H1 (cell line): ENCODE data around the gene ITPR1. TPM values are rescaled to one million over a fixed set of nuclear protein-coding genes. Genes with fewer than 3 reads are reported as not detected.

Source experiments
- CTCF ChIA-PET: fragments of 300-600 bp; sonication (Branson Sonifier 250); formaldehyde crosslinking; loops from one replicate; lab custom pipeline; 2021; ENCODE audit not compliant: partially characterized antibody; lab: Charles Lee
- POLR2A ChIA-PET: fragments of 300-600 bp; sonication (Branson Sonifier 250); formaldehyde crosslinking; loops from one replicate; lab custom pipeline; 2021; ENCODE audit warnings: inconsistent platforms; ENCODE audit not compliant: partially characterized antibody; lab: Charles Lee
- DNase-seq, 2 experiments: peaks; one replicate each; pipeline versions ENCODE4 v3.0.0 to v3.0.0-alpha.2; 2010 to 2022; ENCODE audit warnings: low spot score in 2 of 2, low read depth in 1 of 2, mixed read lengths in 1 of 2
- FAIRE-seq: peaks from 2 replicates; lab custom pipeline; 2011; peaks lifted over from hg19 to GRCh38; lab: Jason Lieb, UNC
- H2AFZ ChIP-seq: 2 replicates; pipeline ENCODE4 v1.8.1; 2012; ENCODE audit warnings: low read length, inconsistent platforms
- H2AK5ac ChIP-seq: 2 replicates; pipeline ENCODE4 v1.6.1; 2013; ENCODE audit warnings: low read depth, low read length
- H2BK120ac ChIP-seq: replicated peaks from 2 replicates; pipeline ENCODE3; 2013; ENCODE audit warnings: low read depth, low read length, inconsistent platforms
- H2BK12ac ChIP-seq: 2 replicates; pipeline ENCODE4 v1.6.1; 2013; ENCODE audit warnings: low read depth, low read length
- H2BK15ac ChIP-seq: 2 replicates; pipeline ENCODE4 v1.6.1; 2013; ENCODE audit warnings: low read length
- H2BK20ac ChIP-seq: 2 replicates; pipeline ENCODE4 v1.6.1; 2013; ENCODE audit warnings: low read length
- H2BK5ac ChIP-seq: 2 replicates; pipeline ENCODE4 v1.6.1; 2013; ENCODE audit warnings: low read depth, low read length
- H3K14ac ChIP-seq: 2 replicates; pipeline ENCODE4 v1.6.1; 2013; ENCODE audit warnings: inconsistent platforms; ENCODE audit not compliant: insufficient read length
- H3K18ac ChIP-seq: 2 replicates; pipeline ENCODE4 v1.6.1; 2013; ENCODE audit warnings: low read length; ENCODE audit errors: extremely low read depth
- H3K23ac ChIP-seq: 2 replicates; pipeline ENCODE4 v1.6.1; 2013; ENCODE audit warnings: inconsistent platforms; ENCODE audit not compliant: insufficient read length
- H3K23me2 ChIP-seq: 2 replicates; pipeline ENCODE4 v1.6.1; 2013; ENCODE audit warnings: low read depth, low read length
- H3K27ac ChIP-seq: 2 replicates; pipeline ENCODE4 v1.6.1; 2011; ENCODE audit warnings: low read depth, low read length, inconsistent platforms
- H3K27me3 ChIP-seq, 4 experiments: replicated peaks in 1 of 4; 1 replicate in 1 of 4; 2 replicates in 3 of 4; pipeline versions ENCODE4 v1.6.1 to v1.8.1; 2011 to 2013; ENCODE audit warnings: low read length in 3 of 4, mild to moderate bottlenecking in 3 of 4, inconsistent platforms in 2 of 4, mixed read lengths in 2 of 4, moderate library complexity in 1 of 4; ENCODE audit not compliant: control insufficient read depth in 3 of 4, insufficient read depth in 3 of 4; ENCODE audit errors: extremely low read depth in 1 of 4
- H3K36me3 ChIP-seq, 4 experiments: 2 replicates each; pipeline versions ENCODE4 v1.6.1 to v1.8.1; 2011 to 2013; ENCODE audit warnings: mild to moderate bottlenecking in 4 of 4, low read length in 3 of 4, moderate library complexity in 2 of 4, control low read depth in 1 of 4, inconsistent platforms in 1 of 4; ENCODE audit not compliant: insufficient read depth in 4 of 4, control insufficient read depth in 2 of 4
- H3K4ac ChIP-seq: replicated peaks from 2 replicates; pipeline ENCODE3; 2013; ENCODE audit warnings: low read length, low read depth, mixed read lengths, inconsistent platforms; ENCODE audit not compliant: insufficient read length
- H3K4me1 ChIP-seq, 4 experiments: replicated peaks in 1 of 4; 1 replicate in 1 of 4; 2 replicates in 3 of 4; pipeline versions ENCODE4 v1.6.1 to v1.8.1; 2011 to 2013; ENCODE audit warnings: low read length in 3 of 4, inconsistent platforms in 2 of 4, mixed read lengths in 1 of 4; ENCODE audit not compliant: insufficient read depth in 4 of 4, control insufficient read depth in 3 of 4
- H3K4me2 ChIP-seq, 2 experiments: 2 replicates each; pipeline versions ENCODE4 v1.6.1 to v1.8.1; 2011 to 2013; ENCODE audit warnings: low read depth in 2 of 2, low read length in 2 of 2, control low read depth in 1 of 2, inconsistent platforms in 1 of 2, mild to moderate bottlenecking in 1 of 2; ENCODE audit not compliant: insufficient read depth in 1 of 2
- H3K4me3 ChIP-seq, 4 experiments: fragments of 200-600, 300-600 bp in 1 of 4; sonication (generic), shearing (Covaris generic), sonication (Bioruptor Twin) in 1 of 4; 2 replicates each; pipeline versions ENCODE4 v1.5.1 to v1.8.1; 2011 to 2016; ENCODE audit warnings: low read length in 4 of 4, low read depth in 3 of 4, control low read depth in 2 of 4, inconsistent platforms in 2 of 4, mild to moderate bottlenecking in 2 of 4, mixed read lengths in 1 of 4, moderate library complexity in 1 of 4; ENCODE audit not compliant: insufficient read depth in 2 of 4; ENCODE audit errors: extremely low read depth in 1 of 4
- H3K56ac ChIP-seq: replicated peaks from 2 replicates; pipeline ENCODE3; 2013; ENCODE audit warnings: low read depth, mild to moderate bottlenecking, mixed read lengths, low read length, inconsistent platforms; ENCODE audit not compliant: insufficient read length
- H3K79me1 ChIP-seq: 2 replicates; pipeline ENCODE4 v1.6.1; 2013; ENCODE audit warnings: low read depth, low read length, control low read depth
- H3K79me2 ChIP-seq, 2 experiments: 2 replicates each; pipeline versions ENCODE4 v1.6.1 to v1.8.1; 2012 to 2013; ENCODE audit warnings: low read length in 2 of 2, mild to moderate bottlenecking in 2 of 2, inconsistent platforms in 1 of 2; ENCODE audit not compliant: insufficient read depth in 2 of 2, control insufficient read depth in 1 of 2
- H3K9ac ChIP-seq, 4 experiments: replicated peaks in 1 of 4; 1 replicate in 1 of 4; 2 replicates in 3 of 4; pipeline versions ENCODE4 v1.6.1 to v1.8.1; 2011 to 2013; ENCODE audit warnings: low read depth in 3 of 4, low read length in 3 of 4, control low read depth in 2 of 4, mild to moderate bottlenecking in 2 of 4, moderate library complexity in 2 of 4, inconsistent platforms in 1 of 4; ENCODE audit errors: extremely low read depth in 1 of 4
- H3K9me3 ChIP-seq, 2 experiments: 2 replicates each; pipeline versions ENCODE4 v1.6.1 to v1.8.1; 2012 to 2013; ENCODE audit warnings: mild to moderate bottlenecking in 2 of 2, moderate library complexity in 2 of 2, control low read depth in 1 of 2, inconsistent platforms in 1 of 2, low read depth in 1 of 2, low read length in 1 of 2, mixed read lengths in 1 of 2; ENCODE audit not compliant: insufficient read depth in 2 of 2
- H4K20me1 ChIP-seq, 2 experiments: replicated peaks in 1 of 2; 2 replicates each; pipeline versions ENCODE3 to v1.8.1; 2011 to 2013; ENCODE audit warnings: inconsistent platforms in 2 of 2, low read length in 2 of 2, mild to moderate bottlenecking in 1 of 2; ENCODE audit not compliant: insufficient read depth in 2 of 2, control insufficient read depth in 1 of 2
- H4K5ac ChIP-seq: 2 replicates; pipeline ENCODE4 v1.6.1; 2013; ENCODE audit warnings: low read length, low read depth, mixed read lengths, inconsistent platforms; ENCODE audit not compliant: insufficient read length
- H4K8ac ChIP-seq: 2 replicates; pipeline ENCODE4 v1.8.0; 2013; ENCODE audit warnings: mild to moderate bottlenecking, moderate library complexity, low read length, inconsistent platforms; ENCODE audit not compliant: insufficient read depth; ENCODE audit errors: extremely low read depth
- H4K91ac ChIP-seq: replicated peaks from 2 replicates; pipeline ENCODE3; 2013; ENCODE audit warnings: low read length, mixed read lengths, inconsistent platforms; ENCODE audit not compliant: insufficient read length
- ATF3 ChIP-seq: IDR thresholded peaks from 2 replicates; pipeline ENCODE4 v1.6.1; 2011; ENCODE audit warnings: low read depth, mild to moderate bottlenecking, low read length; ENCODE audit not compliant: insufficient read depth
- BACH1 ChIP-seq: IDR thresholded peaks from 2 replicates; pipeline ENCODE4 v1.6.1; 2012; ENCODE audit warnings: low read length, improper control_type of control experiment
- BRCA1 ChIP-seq: IDR thresholded peaks from 2 replicates; pipeline ENCODE4 v1.6.1; 2012; ENCODE audit warnings: low read depth, low read length, improper control_type of control experiment
- CBX5 ChIP-seq: fragments of 300-800, 300-1000 bp; sonication (generic); IDR thresholded peaks from 2 replicates; pipeline ENCODE4 v1.7.1; 2016; ENCODE audit warnings: antibody characterized with exemption, low read length, low read depth
- CBX8 ChIP-seq: fragments of 300-800, 300-1000 bp; sonication (generic); IDR thresholded peaks from 2 replicates; pipeline ENCODE4 v1.7.1; 2016; ENCODE audit warnings: low read depth, low read length, borderline replicate concordance
- CREB1 ChIP-seq: IDR thresholded peaks from 2 replicates; pipeline ENCODE4 v1.6.1; 2012; ENCODE audit warnings: inconsistent platforms
- EP300 ChIP-seq, 2 experiments: IDR thresholded peaks; 1 replicate in 1 of 2; 2 replicates in 1 of 2; pipeline ENCODE4 v1.6.1; 2011 to 2012; ENCODE audit warnings: low read depth in 2 of 2, low read length in 2 of 2, mild to moderate bottlenecking in 2 of 2, borderline replicate concordance in 1 of 2, inconsistent platforms in 1 of 2, moderate library complexity in 1 of 2
- GABPA ChIP-seq: IDR thresholded peaks from 2 replicates; pipeline ENCODE4 v1.6.1; 2011; ENCODE audit warnings: mild to moderate bottlenecking, low read length, moderate library complexity, borderline replicate concordance; ENCODE audit not compliant: insufficient read depth
- MAFK ChIP-seq: IDR thresholded peaks from 2 replicates; pipeline ENCODE4 v1.6.1; 2012; ENCODE audit warnings: low read depth, mild to moderate bottlenecking, improper control_type of control experiment, low read length
- MAX ChIP-seq: IDR thresholded peaks from 2 replicates; pipeline ENCODE4 v1.6.1; 2012; ENCODE audit warnings: inconsistent platforms
- NRF1 ChIP-seq: IDR thresholded peaks from 2 replicates; pipeline ENCODE4 v1.6.1; 2011; ENCODE audit warnings: mild to moderate bottlenecking, low read depth, low read length, improper control_type of control experiment
- PHF8 ChIP-seq: fragments of 200-600 bp; sonication (generic); conservative IDR thresholded peaks from 2 replicates; pipeline ENCODE4 v1.7.1; 2012; ENCODE audit warnings: low read depth, mild to moderate bottlenecking, inconsistent platforms, low read length, moderate library complexity
- SIRT6 ChIP-seq: IDR thresholded peaks from one replicate; pipeline ENCODE4 v1.7.1; 2012; ENCODE audit warnings: low read length, inconsistent platforms
- YY1 ChIP-seq: IDR thresholded peaks from 2 replicates; pipeline ENCODE4 v1.6.1; 2011; ENCODE audit warnings: low read depth, mild to moderate bottlenecking, low read length
- WGBS, 2 experiments: shearing (Covaris generic) in 1 of 2; methylation state at CpG; one replicate each; pipeline versions ENCODE4 v1.1.6 to v1.1.7; 2013 to 2015; ENCODE audit warnings: low lambda C conversion rate in 2 of 2, mixed read lengths in 2 of 2, inconsistent platforms in 1 of 2, low coverage in 1 of 2, missing lambda C conversion rate in 1 of 2; ENCODE audit not compliant: insufficient replicate concordance in 2 of 2, insufficient coverage in 1 of 2, insufficient read length in 1 of 2; ENCODE audit errors: extremely low coverage in 1 of 2, missing lambda C conversion rate in 1 of 2; 5-methylcytosine and 5-hydroxymethylcytosine counted together
- polyA plus RNA-seq, 7 experiments: library from polyadenylated mRNA; depleted of rRNA in 3 of 7; stranded (reverse) in 5 of 7; unstranded in 2 of 7; fragments of >200 nt in 5 of 7; fragments of 200-250 nt in 2 of 7; gene quantifications; 1 replicate in 5 of 7; 2 replicates in 1 of 7; 4 replicates in 1 of 7; pipeline versions ENCODE4 v1.2.1 to v1.2.3, GENCODE V29; 2011 to 2013; ENCODE audit warnings: missing spikeins in 2 of 7, mixed read lengths in 2 of 7
- total RNA-seq: library from RNA; stranded (reverse); fragmentation: NEBNext Ultra II Directional; extraction: Animal tissue kit (Norgen Biotek cat#: 25700); gene quantifications from 2 replicates; pipeline ENCODE4 v1.2.1, GENCODE V29; 2021

The ITPR1 gene
- total and polyA plus RNA-seq, 2 of the 8 experiments (the other 6 are each of a cell fraction or from before 2014, with no cell fraction given), result 2.5 to 16.3 TPM

- H2BK5ac ChIP-seq, result no peak overlapping the region
- no peak overlapping the region for H2AFZ ChIP-seq
- no peak overlapping the region for H3K4me2 ChIP-seq
- no peak overlapping the region for H2AK5ac ChIP-seq
- no peak overlapping the region for H3K14ac ChIP-seq
- H2BK15ac ChIP-seq, result 0 out of 2 replicates have a peak overlapping the region, but pooled peaks have one; percentile 63
- no peaks in the 10 kb centered on the region for H3K36me3 ChIP-seq
- H3K4me3 ChIP-seq, result no peak overlapping the region
- H4K91ac ChIP-seq, result no peak overlapping the region
- FAIRE-seq, result no peak
- no peaks in the 10 kb centered on the region for H3K27me3 ChIP-seq
- no peaks in the 10 kb centered on the region for H4K20me1 ChIP-seq
- CTCF ChIA-PET, result interaction anchor here (1.1 to 1.3 kb wide), 3 partner anchors 20 to 160 kb away, joined by 3 to 4 read pairs (median 3); partner anchors contain the start of gene ITPR1
- no peak overlapping the region for H2BK120ac ChIP-seq
- H3K23ac ChIP-seq, result no peak overlapping the region
- H3K79me1 ChIP-seq, result no peaks in the 10 kb centered on the region
- POLR2A ChIA-PET, result interaction anchor here (2.6 kb wide), 1 partner anchor 20 kb away, joined by 17 read pairs; the partner anchor contains the start of gene ITPR1
- WGBS, 2 experiments, result 90% methylated on average over 2 of the region's 2 CpGs; no CpG with 5 or more reads in 1 of the 2 experiments
- H3K23me2 ChIP-seq, result 0 out of 2 replicates have a peak, but pooled peaks cover 2% of the 10 kb centered on the region
- no peak overlapping the region for H3K56ac ChIP-seq
- no peak overlapping the region for H3K4ac ChIP-seq
- no peak overlapping the region for H3K27ac ChIP-seq
- H4K5ac ChIP-seq, result no peak overlapping the region
- no peak overlapping the region for H3K9ac ChIP-seq
- 0 out of 2 replicates have a peak overlapping the region, but pooled peaks have one; percentile 26 for H2BK20ac ChIP-seq
- no peak overlapping the region for H4K8ac ChIP-seq
- no peak overlapping the region for H2BK12ac ChIP-seq
- no peak for DNase-seq
- no peak overlapping the region for H3K18ac ChIP-seq
- no peaks in the 10 kb centered on the region; a peak in 1 of 7 replicates for H3K4me1 ChIP-seq
- no peaks in the 10 kb centered on the region for H3K9me3 ChIP-seq
- H3K79me2 ChIP-seq, result no peaks in the 10 kb centered on the region
- TF ChIP-seq EP300 (IDR thresholded peaks at IDR 0.05; ENCODE audit: borderline replicate concordance in 1 of 2, low read depth in 2 of 2, low read length in 2 of 2) (no peak), SIRT6 (no peak), YY1 (no peak), GABPA (no peak), MAFK (no peak), MAX (no peak), NRF1 (no peak), CBX8 (no peak), PHF8 (no peak), CBX5 (no peak), ATF3 (no peak), BRCA1 (no peak), BACH1 (no peak), CREB1 (no peak)
Observed at GRCh38 chr3:4472766-4473165, 20.4 kb upstream of the ITPR1 start.
